WERI-Rb-1 (cell line): Measurements from ENCODE around the gene HOXD12.
A peak's percentile ranks its signal among the peaks of the same experiment; 100 is the strongest.

Source experiments
- DNase-seq: peaks from one replicate; pipeline ENCODE4 v3.0.0-alpha.2; 2020
- H3K27ac ChIP-seq: fragments of 250-450 bp; sonication (Bioruptor Pico); 2 replicates; pipeline ENCODE4 v1.5.1; 2020; ENCODE audit warnings: mild to moderate bottlenecking, moderate library complexity
- H3K27me3 ChIP-seq: fragments of 250-450 bp; sonication (Bioruptor Pico); 2 replicates; pipeline ENCODE4 v1.5.1; 2021; ENCODE audit warnings: mild to moderate bottlenecking, low read depth, moderate library complexity; ENCODE audit not compliant: insufficient read depth, severe bottlenecking
- H3K36me3 ChIP-seq: fragments of 250-450 bp; sonication (Bioruptor Pico); 2 replicates; pipeline ENCODE4 v1.5.1; 2020; ENCODE audit warnings: mild to moderate bottlenecking, moderate library complexity
- H3K4me3 ChIP-seq: 2 replicates; pipeline ENCODE4 v1.5.1; 2011; ENCODE audit warnings: low read depth, mild to moderate bottlenecking, control low read depth, low read length
- H3K9me3 ChIP-seq: fragments of 250-450 bp; sonication (Bioruptor Pico); 2 replicates; pipeline ENCODE4 v1.5.1; 2021; ENCODE audit warnings: mild to moderate bottlenecking, moderate library complexity; ENCODE audit not compliant: severe bottlenecking
- CTCF ChIP-seq: IDR thresholded peaks from 2 replicates; pipeline ENCODE4 v1.5.1; 2011; ENCODE audit warnings: low read depth, mild to moderate bottlenecking, control low read depth, inconsistent platforms, low read length

The HOXD12 gene

GRCh38 chr2:176136374-176137251, 37.0 kb downstream of the HOXD12 start:
- no peak overlapping the region for H3K27ac ChIP-seq
- DNase-seq = peak; percentile 36

DNA sequence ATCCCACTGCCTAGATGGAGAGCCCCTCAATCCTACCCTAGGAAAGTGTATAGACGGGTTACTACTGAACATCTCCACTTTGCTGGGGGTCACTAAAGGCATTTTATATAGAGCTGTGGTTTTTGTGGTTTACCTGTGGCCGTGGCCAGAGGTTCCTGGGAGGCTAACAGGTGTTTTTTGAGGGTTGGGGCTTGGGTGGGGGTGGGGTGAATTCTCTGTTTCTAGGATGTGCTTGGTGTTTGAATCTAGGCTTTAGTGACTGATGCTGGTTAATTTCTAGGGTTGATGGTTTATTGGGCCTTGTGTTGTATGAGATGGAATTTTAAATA, 37.6 kb downstream of the HOXD12 start:
- Histone ChIP-seq H3K4me3 (no peak overlapping the region), H3K27ac (no peak overlapping the region), H3K27me3 (peaks cover 98% of the 10 kb centered on the region), H3K9me3 (no peaks in the 10 kb centered on the region), H3K36me3 (no peaks in the 10 kb centered on the region)
- TF ChIP-seq CTCF = no peak
- DNase-seq = no peak

More at GRCh38 chr2:176136374-176137251, 37.0 kb downstream of the HOXD12 start:
- Histone ChIP-seq H3K4me3 (peak overlapping the region; percentile 26), H3K27me3 (peaks cover 98% of the 10 kb centered on the region), H3K36me3 (no peaks in the 10 kb centered on the region), H3K9me3 (no peaks in the 10 kb centered on the region)
- TF ChIP-seq CTCF = no peak

DNA sequence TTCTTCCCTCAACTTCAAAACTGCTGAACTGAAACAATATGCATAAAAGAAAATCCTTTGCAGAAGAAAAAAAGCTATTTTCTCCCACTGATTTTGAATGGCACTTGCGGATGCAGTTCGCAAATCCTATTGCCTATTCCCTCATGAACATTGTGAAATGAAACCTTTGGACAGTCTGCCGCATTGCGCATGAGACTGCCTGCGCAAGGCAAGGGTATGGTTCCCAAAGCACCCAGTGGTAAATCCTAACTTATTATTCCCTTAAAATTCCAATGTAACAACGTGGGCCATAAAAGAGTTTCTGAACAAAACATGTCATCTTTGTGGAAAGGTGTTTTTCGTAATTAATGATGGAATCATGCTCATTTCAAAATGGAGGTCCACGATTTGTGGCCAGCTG, 38.3 kb downstream of the HOXD12 start:
- Histone ChIP-seq H3K27ac (no peak overlapping the region), H3K9me3 (no peaks in the 10 kb centered on the region), H3K4me3 (no peak overlapping the region), H3K27me3 (peaks cover 98% of the 10 kb centered on the region), H3K36me3 (no peaks in the 10 kb centered on the region)
- TF ChIP-seq CTCF = no peak
- DNase-seq = no peak

- DNase-seq = no peak
- peaks cover 98% of the 10 kb centered on the region for H3K27me3 ChIP-seq
- no peaks in the 10 kb centered on the region for H3K36me3 ChIP-seq
- no peak for TF ChIP-seq CTCF
- no peaks in the 10 kb centered on the region for H3K9me3 ChIP-seq
- no peak overlapping the region for H3K27ac ChIP-seq
- H3K4me3 ChIP-seq = no peak overlapping the region
These were observed 38.9 kb downstream of the HOXD12 start for GRCh38 chr2:176138526-176138922.

- peaks cover 98% of the 10 kb centered on the region for H3K27me3 ChIP-seq
- no peak overlapping the region for H3K27ac ChIP-seq
- H3K36me3 ChIP-seq = no peaks in the 10 kb centered on the region
- DNase-seq = no peak
- H3K4me3 ChIP-seq = no peak overlapping the region
- no peaks in the 10 kb centered on the region for H3K9me3 ChIP-seq
- TF ChIP-seq CTCF = no peak
These were observed 39.5 kb downstream of the HOXD12 start for GRCh38 chr2:176138923-176139660.
